Measurements from ENCODE around the gene CELA3A.

CELA3A gene

DNA sequence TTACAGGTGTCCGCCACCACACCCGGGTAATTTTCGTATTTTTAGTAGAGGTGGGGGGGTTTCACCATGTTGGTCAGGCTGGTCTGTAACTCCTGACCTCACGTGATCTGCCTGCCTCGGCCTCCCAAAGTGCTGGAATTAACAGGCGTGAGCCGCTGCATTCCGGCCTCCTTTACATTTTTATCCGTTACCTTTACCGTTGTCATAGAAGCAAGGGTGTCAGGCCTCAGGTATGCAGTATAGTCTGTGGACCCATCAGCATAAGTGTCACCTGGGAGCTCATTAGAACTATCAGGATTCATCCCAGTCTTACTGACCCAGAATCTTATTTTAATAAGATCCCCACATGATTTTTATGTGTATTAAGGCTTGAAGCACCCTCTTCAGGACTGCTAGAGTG, 56.4 kb downstream of the CELA3A start:
- DNase-seq (ENCODE audit: extremely low read depth, insufficient read length): no peak
- H3K36me3 ChIP-seq (ENCODE audit: control insufficient read depth, insufficient read depth, low read length): peaks cover 3% of the 10 kb centered on the region; the same call in 1 of the 2 replicates
- H3K4me3 ChIP-seq (replicated peaks; ENCODE audit: low read depth, low read length): no peak overlapping the region
- TF ChIP-seq, protein P1, sequence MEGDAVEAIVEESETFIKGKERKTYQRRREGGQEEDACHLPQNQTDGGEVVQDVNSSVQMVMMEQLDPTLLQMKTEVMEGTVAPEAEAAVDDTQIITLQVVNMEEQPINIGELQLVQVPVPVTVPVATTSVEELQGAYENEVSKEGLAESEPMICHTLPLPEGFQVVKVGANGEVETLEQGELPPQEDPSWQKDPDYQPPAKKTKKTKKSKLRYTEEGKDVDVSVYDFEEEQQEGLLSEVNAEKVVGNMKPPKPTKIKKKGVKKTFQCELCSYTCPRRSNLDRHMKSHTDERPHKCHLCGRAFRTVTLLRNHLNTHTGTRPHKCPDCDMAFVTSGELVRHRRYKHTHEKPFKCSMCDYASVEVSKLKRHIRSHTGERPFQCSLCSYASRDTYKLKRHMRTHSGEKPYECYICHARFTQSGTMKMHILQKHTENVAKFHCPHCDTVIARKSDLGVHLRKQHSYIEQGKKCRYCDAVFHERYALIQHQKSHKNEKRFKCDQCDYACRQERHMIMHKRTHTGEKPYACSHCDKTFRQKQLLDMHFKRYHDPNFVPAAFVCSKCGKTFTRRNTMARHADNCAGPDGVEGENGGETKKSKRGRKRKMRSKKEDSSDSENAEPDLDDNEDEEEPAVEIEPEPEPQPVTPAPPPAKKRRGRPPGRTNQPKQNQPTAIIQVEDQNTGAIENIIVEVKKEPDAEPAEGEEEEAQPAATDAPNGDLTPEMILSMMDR (IDR thresholded peaks at IDR 0.05; ENCODE audit: insufficient read depth, low read length, poor library complexity, severe bottlenecking): no peak
- H3K27me3 ChIP-seq (replicated peaks; ENCODE audit: control insufficient read depth, insufficient read depth, low read length): no peaks in the 10 kb centered on the region

Measured in GM06990 (cell line).